Panc1 (cell line): ENCODE results near the gene CNKSR2.

Experiments
- CTCF ChIP-seq: fragments of 450-650 bp; IDR thresholded peaks from 2 replicates; pipeline ENCODE4 v1.5.1; 2017; ENCODE audit warnings: mild to moderate bottlenecking
- POLR2AphosphoS5 ChIP-seq: IDR thresholded peaks from 2 replicates; pipeline ENCODE4 v1.6.1; 2012; ENCODE audit warnings: mild to moderate bottlenecking, low read depth, low read length, moderate library complexity
- REST ChIP-seq, 2 experiments: IDR thresholded peaks; 2 replicates each; pipeline ENCODE4 v1.6.1; 2011 to 2012; ENCODE audit warnings: low read depth in 2 of 2, control low read depth in 1 of 2, low read length in 1 of 2, mild to moderate bottlenecking in 1 of 2, moderate library complexity in 1 of 2; ENCODE audit not compliant: insufficient read depth in 1 of 2
- TCF7L2 ChIP-seq: IDR thresholded peaks from 2 replicates; pipeline ENCODE4 v1.6.1; 2011; ENCODE audit warnings: mild to moderate bottlenecking, low read depth, low read length, inconsistent platforms

- TF ChIP-seq CTCF (no peak), POLR2AphosphoS5 (no peak), TCF7L2 (no peak), REST (IDR thresholded peaks at IDR 0.05; ENCODE audit: insufficient read depth in 1 of 2, low read depth in 2 of 2, low read length in 1 of 2) (no peak)
These were observed 62.8 kb downstream of the CNKSR2 start for GRCh38 chrX:21437036-21437435.
